ENCODE results near the gene IPO13.

DNA sequence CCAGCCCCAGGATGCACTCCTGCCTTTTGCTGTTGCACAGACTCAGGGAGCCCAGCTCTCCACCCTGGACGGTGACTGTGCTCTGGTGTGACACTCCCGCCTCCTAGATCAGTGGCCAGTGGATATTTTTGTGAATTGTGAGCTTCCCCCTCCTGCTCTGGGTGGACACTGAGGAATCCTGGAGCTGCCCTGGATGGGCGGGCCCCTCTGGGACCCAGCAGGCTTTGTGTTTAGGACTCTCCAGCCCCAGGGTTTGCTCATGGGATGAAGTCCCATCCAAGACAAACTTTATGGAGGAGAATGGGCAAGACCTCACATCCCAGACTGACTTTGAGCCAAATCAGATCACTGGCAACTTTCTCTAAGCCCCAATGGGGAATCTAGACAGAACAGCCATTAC, 68.5 kb downstream of the IPO13 start:
- no peak for TF ChIP-seq EP300 (IDR thresholded peaks at IDR 0.05)
- TF ChIP-seq, protein P1, sequence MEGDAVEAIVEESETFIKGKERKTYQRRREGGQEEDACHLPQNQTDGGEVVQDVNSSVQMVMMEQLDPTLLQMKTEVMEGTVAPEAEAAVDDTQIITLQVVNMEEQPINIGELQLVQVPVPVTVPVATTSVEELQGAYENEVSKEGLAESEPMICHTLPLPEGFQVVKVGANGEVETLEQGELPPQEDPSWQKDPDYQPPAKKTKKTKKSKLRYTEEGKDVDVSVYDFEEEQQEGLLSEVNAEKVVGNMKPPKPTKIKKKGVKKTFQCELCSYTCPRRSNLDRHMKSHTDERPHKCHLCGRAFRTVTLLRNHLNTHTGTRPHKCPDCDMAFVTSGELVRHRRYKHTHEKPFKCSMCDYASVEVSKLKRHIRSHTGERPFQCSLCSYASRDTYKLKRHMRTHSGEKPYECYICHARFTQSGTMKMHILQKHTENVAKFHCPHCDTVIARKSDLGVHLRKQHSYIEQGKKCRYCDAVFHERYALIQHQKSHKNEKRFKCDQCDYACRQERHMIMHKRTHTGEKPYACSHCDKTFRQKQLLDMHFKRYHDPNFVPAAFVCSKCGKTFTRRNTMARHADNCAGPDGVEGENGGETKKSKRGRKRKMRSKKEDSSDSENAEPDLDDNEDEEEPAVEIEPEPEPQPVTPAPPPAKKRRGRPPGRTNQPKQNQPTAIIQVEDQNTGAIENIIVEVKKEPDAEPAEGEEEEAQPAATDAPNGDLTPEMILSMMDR (IDR thresholded peaks at IDR 0.05), result no peak
- TF ChIP-seq POLR2A (IDR thresholded peaks at IDR 0.05), result no peak
